ENCODE results near the gene CA6. TPM values are rescaled to one million over a fixed set of nuclear protein-coding genes. Genes with fewer than 3 reads are reported as not detected.
"Not testable (repeated sequence)": the region's sequence is repeated elsewhere in the genome, so short reads cannot be mapped to it uniquely, and the experiment has no call there.

The CA6 gene
- total and polyA plus RNA-seq, 12 donors: 0.17 TPM; not detected in 11

GRCh38 chr1:9019896-9020295 is 74.2 kb downstream of the CA6 start:
- DNase-seq: no peak
- TF ChIP-seq POLR2A (IDR thresholded peaks at IDR 0.05): no peak
- Histone ChIP-seq H3K4me1 (replicated peaks in 1 of 2) (no peaks in the 10 kb centered on the region), H3K27me3 (no peaks in the 10 kb centered on the region), H3K9me3 (replicated peaks in 1 of 3) (no peaks in the 10 kb centered on the region), H3K4me3 (no peak overlapping the region), H3K36me3 (replicated peaks in 1 of 2) (no peaks in the 10 kb centered on the region), H3K27ac (no peak overlapping the region)
- WGBS, 4 donors: 28 to 43% (median 40%) methylated on average over 4 of the region's 4 CpGs
- intact Hi-C loops (cut with DNase I): no loop called here

GRCh38 chr1:9020305-9020704 is 74.6 kb downstream of the CA6 start:
- H3K36me3 ChIP-seq (replicated peaks in 1 of 2): no peaks in the 10 kb centered on the region
- no peak overlapping the region for H3K4me3 ChIP-seq
- H3K27me3 ChIP-seq: no peaks in the 10 kb centered on the region
- no peak overlapping the region for H3K27ac ChIP-seq
- no peaks in the 10 kb centered on the region for H3K4me1 ChIP-seq (replicated peaks in 1 of 2)
- no peak for DNase-seq
- 57 to 73% (median 61%) methylated on average over 5 to 6 of the region's 6 CpGs for WGBS, 4 donors
- no peak for TF ChIP-seq POLR2A (IDR thresholded peaks at IDR 0.05)
- TF ChIP-seq CTCF (IDR thresholded peaks at IDR 0.05): no peak
- H3K9me3 ChIP-seq (replicated peaks in 1 of 3): no peaks in the 10 kb centered on the region
- intact Hi-C loops (cut with DNase I): no loop called here

GRCh38 chr1:9022026-9022738 is 76.5 kb downstream of the CA6 start:
- DNase-seq; intact Hi-C loops (cut with DNase I): not testable (repeated sequence)

GRCh38 chr1:9022773-9023172 is 77.1 kb downstream of the CA6 start:
- no peak for DNase-seq
- no peaks in the 10 kb centered on the region for H3K27me3 ChIP-seq
- no peaks in the 10 kb centered on the region for H3K36me3 ChIP-seq (replicated peaks in 1 of 2)
- H3K9me3 ChIP-seq (replicated peaks in 1 of 3): no peaks in the 10 kb centered on the region
- no peak overlapping the region for H3K4me3 ChIP-seq
- no peaks in the 10 kb centered on the region for H3K4me1 ChIP-seq (replicated peaks in 1 of 2)
- WGBS, 4 donors: 90 to 97% (median 93%) methylated on average over 10 of the region's 10 CpGs
- no peak overlapping the region for H3K27ac ChIP-seq
- no peak for TF ChIP-seq CTCF (IDR thresholded peaks at IDR 0.05)
- TF ChIP-seq POLR2A (IDR thresholded peaks at IDR 0.05): no peak
- intact Hi-C loops (cut with DNase I): no loop called here

More at GRCh38 chr1:9022026-9022738, 76.5 kb downstream of the CA6 start:
- H3K9me3 ChIP-seq (replicated peaks in 1 of 3); H3K27me3 ChIP-seq; H3K4me1 ChIP-seq (replicated peaks in 1 of 2); H3K4me3 ChIP-seq; H3K36me3 ChIP-seq (replicated peaks in 1 of 2); H3K27ac ChIP-seq: not testable (repeated sequence)
- 66 to 78% (median 70%) methylated on average over 7 to 14 of the region's 15 CpGs for WGBS, 4 donors

Small RNAs within 50 kb of the gene (small RNA-seq; reads per million reads assigned to genes)
- gene AL139415.2 (0 reads per million in 2 donors), gene RN7SL451P (0 reads per million in 2 donors)

Other genes with a start within 250 kb of the CA6 start
- 100 to 1,000 TPM in 3 of 9 donors, 10 to 100 TPM in 6; 49.0 to 146 (median 89.0) TPM for gene RERE, start 128.2 kb upstream of the CA6 start, total RNA-seq
- 10 to 100 TPM; 33.4 to 75.9 (median 41.6) TPM for gene RERE, start 128.2 kb upstream of the CA6 start, polyA plus RNA-seq
- gene ENO1, start 67.2 kb upstream of the CA6 start, total RNA-seq: 100 to 1,000 TPM; 419 to 819 (median 611) TPM
- gene ENO1, start 67.2 kb upstream of the CA6 start, polyA plus RNA-seq: 100 to 1,000 TPM; 142 to 815 (median 215) TPM
- not detected for gene SLC2A7, start 80.6 kb downstream of the CA6 start, total RNA-seq
- gene SLC2A7, start 80.6 kb downstream of the CA6 start, polyA plus RNA-seq: not detected
- 10 to 100 TPM in 5 of 9 donors, 1 to 10 TPM in 3, under 1 TPM in 1; 0.50 to 29.9 (median 12.7) TPM for gene SLC2A5, start 123.8 kb downstream of the CA6 start, total RNA-seq
- gene SLC2A5, start 123.8 kb downstream of the CA6 start, polyA plus RNA-seq: 1 to 10 TPM; 2.4 to 5.7 (median 2.8) TPM
- gene GPR157, start 183.2 kb downstream of the CA6 start, total RNA-seq: 10 to 100 TPM in 4 of 9 donors, 1 to 10 TPM in 5; 5.0 to 16.8 (median 8.5) TPM
- 1 to 10 TPM; 2.0 to 6.7 (median 2.9) TPM for gene GPR157, start 183.2 kb downstream of the CA6 start, polyA plus RNA-seq